Kidney (tissue), 22 donors: ENCODE measurements around the gene DBNL. TPM values are rescaled to one million over a fixed set of nuclear protein-coding genes. Genes with fewer than 3 reads are reported as not detected.
"Not testable (repeated sequence)": the region's sequence is repeated elsewhere in the genome, so short reads cannot be mapped to it uniquely, and the experiment has no call there.

Experiments used
- DNase-seq, 5 donors: peaks; one replicate each; pipeline ENCODE4 v3.0.0-alpha.2; 2013 to 2020
- FAIRE-seq: peaks from 2 replicates; lab custom pipeline; 2012; peaks lifted over from hg19 to GRCh38; lab: Jason Lieb, UNC
- H3K27ac ChIP-seq, 2 donors: one replicate each; pipeline ENCODE4 v1.7.0; 2013; ENCODE audit warnings: low read depth in 2 of 2, low read length in 2 of 2, inconsistent platforms in 1 of 2
- H3K27me3 ChIP-seq: one replicate; pipeline ENCODE4 v1.7.1; 2013; ENCODE audit warnings: low read length, inconsistent platforms; ENCODE audit not compliant: control insufficient read depth, insufficient read depth
- H3K36me3 ChIP-seq, 3 donors: one replicate each; pipeline versions ENCODE4 v1.7.0 to v1.7.1; 2013; ENCODE audit warnings: low read length in 3 of 3, control low read depth in 1 of 3, inconsistent platforms in 1 of 3; ENCODE audit not compliant: insufficient read depth in 3 of 3, control insufficient read depth in 2 of 3
- H3K4me1 ChIP-seq, 3 donors: one replicate each; pipeline versions ENCODE4 v1.7.0 to v1.7.1; 2013; ENCODE audit warnings: low read length in 3 of 3, inconsistent platforms in 1 of 3, low read depth in 1 of 3; ENCODE audit not compliant: control insufficient read depth in 2 of 3, insufficient read depth in 2 of 3
- H3K4me3 ChIP-seq, 3 donors: one replicate each; pipeline versions ENCODE4 v1.7.0 to v1.8.1; 2013; ENCODE audit warnings: low read length in 3 of 3, control low read depth in 1 of 3, inconsistent platforms in 1 of 3
- H3K9ac ChIP-seq, 3 donors: one replicate each; pipeline versions ENCODE4 v1.7.0 to v1.7.1; 2013; ENCODE audit warnings: low read length in 3 of 3, control low read depth in 1 of 3, inconsistent platforms in 1 of 3
- H3K9me3 ChIP-seq, 3 donors: one replicate each; pipeline versions ENCODE4 v1.7.0 to v1.7.1; 2013; ENCODE audit warnings: low read length in 3 of 3, control low read depth in 1 of 3, inconsistent platforms in 1 of 3; ENCODE audit not compliant: control insufficient read depth in 2 of 3, insufficient read depth in 1 of 3
- CTCF ChIP-seq: IDR thresholded peaks from 3 replicates; pipeline ENCODE4 v1.5.1; 2012; ENCODE audit warnings: mild to moderate bottlenecking, moderate library complexity, borderline replicate concordance; ENCODE audit not compliant: insufficient read depth; ENCODE audit errors: extremely low read depth
- intact Hi-C: fragments of 100-400 bp; cut with DNase I; formaldehyde crosslinking; loops from one replicate; pipeline ENCODE4 v1.11.1; 2022
- long read RNA-seq, 10 donors: library from polyadenylated mRNA in 1 of 10; unstranded in 1 of 10; transcript quantifications; one replicate each; pipeline ENCODE4 v2.0.0 and lab custom pipeline, GENCODE V29; 2021 to 2026
- polyA plus RNA-seq: library from polyadenylated mRNA; stranded (reverse); fragments of 350-450 nt; fragmentation: Illumina TruSeq; extraction: RNeasy Lipid Tissue Mini Kit (QIAGEN cat#74804); gene quantifications from one replicate; pipeline ENCODE4 v1.2.3, GENCODE V29; 2014; ENCODE audit warnings: low read depth, low replicate concordance; ENCODE audit not compliant: insufficient read depth
- total RNA-seq: library from RNA; stranded (reverse); fragmentation: NEBNext Ultra II Directional; extraction: Animal tissue kit (Norgen Biotek cat#: 25700); gene quantifications from one replicate; pipeline ENCODE4 v1.2.1, GENCODE V29; 2021
- donor health status: control.
- donor health status: control.
- donor health status: control.
- donor health status: control.
- donor health status: control.
- donor health status: DM: yes; HTN: yes; CAD: no.
- donor health status: Normal renal cell carcinoma (clear cell type).

Gene DBNL
- 103 TPM for total RNA-seq
- polyA plus RNA-seq: 85.9 TPM
- long read RNA-seq, donor 1, transcript DBNL-210 (13 exons, 1,808 nt): major isoform, 5 of 8 reads
- long read RNA-seq, donor 1, partial matches to known transcripts: 0 of 8 reads
- long read RNA-seq, donor 1, other reads (novel, unspliced or antisense): 0 of 8 reads
- long read RNA-seq, donor 2, transcript DBNL-210 (13 exons, 1,808 nt): major isoform, 11 of 14 reads
- long read RNA-seq, donor 2, partial matches to known transcripts: 0 of 14 reads
- long read RNA-seq, donor 2, other reads (novel, unspliced or antisense): 0 of 14 reads
- long read RNA-seq, donor 3, full-length matches to known transcripts: 21 of 27 reads
- long read RNA-seq, donor 3, partial matches to known transcripts: 0 of 27 reads
- long read RNA-seq, donor 3, other reads (novel, unspliced or antisense): 6 of 27 reads
- long read RNA-seq, donor 4, transcript DBNL-210 (13 exons, 1,808 nt): major isoform, 6 of 9 reads
- long read RNA-seq, donor 4, partial matches to known transcripts: 0 of 9 reads
- long read RNA-seq, donor 4, other reads (novel, unspliced or antisense): 0 of 9 reads
- long read RNA-seq, donor 5: 0 reads
- long read RNA-seq, donor 6, partial matches to known transcripts: 9 of 12 reads
- long read RNA-seq, donor 6, other reads (novel, unspliced or antisense): 0 of 12 reads
- long read RNA-seq, donor 7, transcript DBNL-210 (13 exons, 1,808 nt): major isoform, 60 of 114 reads
- long read RNA-seq, donor 7, transcript DBNL-220 (13 exons, 2,117 nt): minor isoform, 19 of 114 reads
- long read RNA-seq, donor 7, partial matches to known transcripts: 8 of 114 reads
- long read RNA-seq, donor 7, other reads (novel, unspliced or antisense): 24 of 114 reads
- long read RNA-seq, donor 8, transcript DBNL-210 (13 exons, 1,808 nt): minor isoform, 5 of 17 reads
- long read RNA-seq, donor 8, transcript DBNL-220 (13 exons, 2,117 nt): major isoform, 6 of 17 reads
- long read RNA-seq, donor 8, partial matches to known transcripts: 0 of 17 reads
- long read RNA-seq, donor 8, other reads (novel, unspliced or antisense): 6 of 17 reads
- long read RNA-seq, donor 9, partial matches to known transcripts: 0 of 7 reads
- long read RNA-seq, donor 9, other reads (novel, unspliced or antisense): 0 of 7 reads
- long read RNA-seq, donor 10, transcript DBNL-210 (13 exons, 1,808 nt): major isoform, 6 of 27 reads
- long read RNA-seq, donor 10, partial matches to known transcripts: 15 of 27 reads
- long read RNA-seq, donor 10, other reads (novel, unspliced or antisense): 0 of 27 reads

- DNase-seq: peak; percentile 94 to 98 (median 95)
- intact Hi-C loops: no loop called here
- Histone ChIP-seq H3K36me3 (peaks cover 0 to 4% (median under 1%) of the 10 kb centered on the region in 3 donors), H3K9ac (peak within 1 kb of the TSS; percentile 51 to 95 (median 90)), H3K4me3 (peak within 1 kb of the TSS; percentile 55 to 97 (median 90)), H3K9me3 (no peaks in the 10 kb centered on the region), H3K27ac (peak within 1 kb of the TSS; percentile 83 to 91), H3K27me3 (no peaks in the 10 kb centered on the region), H3K4me1 (peaks cover 0 to 23% (median 13%) of the 10 kb centered on the region in 3 donors)
- no peak for FAIRE-seq
- no peak for TF ChIP-seq CTCF
Observed at GRCh38 chr7:44044315-44045225, at the start of gene DBNL. DBNL (plus strand) TSS chr7:44044702; CDS start chr7:44044738, 36 bp downstream.

GRCh38 chr7:43997532-43997931, 47.0 kb upstream of the DBNL start, which contains the start of gene SPDYE1:
SPDYE1 (plus strand) TSS chr7:43997897; CDS start chr7:43999950, 2,053 bp downstream.
- H3K36me3 ChIP-seq, H3K4me1 ChIP-seq, H3K9me3 ChIP-seq, H3K9ac ChIP-seq, DNase-seq, H3K27ac ChIP-seq, FAIRE-seq, H3K4me3 ChIP-seq, H3K27me3 ChIP-seq, intact Hi-C loops: not testable (repeated sequence)

GRCh38 chr7:44012081-44012480, 32.4 kb upstream of the DBNL start:
- intact Hi-C loops, FAIRE-seq, H3K9me3 ChIP-seq, H3K4me3 ChIP-seq, H3K27ac ChIP-seq, H3K9ac ChIP-seq, H3K36me3 ChIP-seq, H3K4me1 ChIP-seq, DNase-seq, H3K27me3 ChIP-seq: not testable (repeated sequence)

GRCh38 chr7:44015090-44015489, 29.4 kb upstream of the DBNL start:
- H3K4me1 ChIP-seq, H3K9me3 ChIP-seq, H3K27ac ChIP-seq, DNase-seq, H3K4me3 ChIP-seq, intact Hi-C loops, H3K9ac ChIP-seq, FAIRE-seq, H3K36me3 ChIP-seq, H3K27me3 ChIP-seq: not testable (repeated sequence)
